Uterus (tissue), 2 donors: Measurements from ENCODE around the gene MMEL1.

Experiments used
- POLR2A ChIP-seq, 2 donors: fragments of 450-650 bp; IDR thresholded peaks; one replicate each; pipeline ENCODE4 v1.6.1; 2016; ENCODE audit warnings: antibody characterized with exemption in 2 of 2, mild to moderate bottlenecking in 1 of 2, moderate library complexity in 1 of 2
- TF ChIP-seq, protein P1 (sequence below), 4 experiments: fragments of 200-600 bp in 2 of 4; fragments of 450-650 bp in 2 of 4; sonication (generic) in 2 of 4; IDR thresholded peaks; one replicate each; pipeline ENCODE4 v1.5.1; 2016 to 2019; ENCODE audit warnings: antibody characterized with exemption in 4 of 4, mild to moderate bottlenecking in 2 of 4, moderate library complexity in 1 of 4

DNA sequence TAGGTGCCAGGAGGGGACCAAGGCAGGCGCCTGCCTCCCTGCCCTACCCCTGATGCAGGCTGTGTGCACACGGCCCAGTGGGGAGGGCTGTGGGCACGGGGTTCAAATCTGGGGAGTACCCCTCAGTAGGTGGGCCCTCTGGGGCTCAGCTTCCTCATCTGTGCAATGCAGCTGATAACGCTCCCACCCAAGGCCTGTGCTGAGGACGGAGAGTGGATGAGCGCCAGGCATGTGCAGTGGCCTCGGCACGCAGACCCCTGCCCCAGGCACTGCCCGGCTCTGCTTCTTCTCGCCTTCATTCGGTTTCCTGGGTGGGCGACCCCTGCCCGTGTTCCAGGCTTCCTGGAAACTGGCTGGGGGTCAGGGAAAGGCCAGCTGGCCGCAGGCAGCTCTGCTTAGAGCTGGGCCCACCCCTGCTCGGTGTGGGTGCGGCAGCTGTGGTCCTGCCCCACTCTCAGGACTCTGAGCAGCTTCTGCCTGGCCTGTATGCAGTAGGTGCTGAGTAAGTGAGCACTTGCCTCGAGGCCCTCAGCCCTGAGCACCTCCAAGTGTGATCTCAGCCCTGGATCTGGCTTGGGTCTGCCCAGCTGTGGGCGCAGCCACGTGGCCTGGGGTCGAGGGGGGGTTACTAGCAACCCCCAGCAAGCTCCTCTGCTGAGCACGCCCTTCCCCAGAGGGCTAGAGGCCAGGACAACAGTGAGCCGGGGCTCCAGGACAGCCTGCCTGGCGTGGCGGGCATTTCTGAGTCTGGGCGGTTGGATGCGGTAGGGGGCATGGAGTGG, 88.5 kb downstream of the MMEL1 start:
- TF ChIP-seq POLR2A (IDR thresholded peaks at IDR 0.05): no peak
- TF ChIP-seq, protein P1, sequence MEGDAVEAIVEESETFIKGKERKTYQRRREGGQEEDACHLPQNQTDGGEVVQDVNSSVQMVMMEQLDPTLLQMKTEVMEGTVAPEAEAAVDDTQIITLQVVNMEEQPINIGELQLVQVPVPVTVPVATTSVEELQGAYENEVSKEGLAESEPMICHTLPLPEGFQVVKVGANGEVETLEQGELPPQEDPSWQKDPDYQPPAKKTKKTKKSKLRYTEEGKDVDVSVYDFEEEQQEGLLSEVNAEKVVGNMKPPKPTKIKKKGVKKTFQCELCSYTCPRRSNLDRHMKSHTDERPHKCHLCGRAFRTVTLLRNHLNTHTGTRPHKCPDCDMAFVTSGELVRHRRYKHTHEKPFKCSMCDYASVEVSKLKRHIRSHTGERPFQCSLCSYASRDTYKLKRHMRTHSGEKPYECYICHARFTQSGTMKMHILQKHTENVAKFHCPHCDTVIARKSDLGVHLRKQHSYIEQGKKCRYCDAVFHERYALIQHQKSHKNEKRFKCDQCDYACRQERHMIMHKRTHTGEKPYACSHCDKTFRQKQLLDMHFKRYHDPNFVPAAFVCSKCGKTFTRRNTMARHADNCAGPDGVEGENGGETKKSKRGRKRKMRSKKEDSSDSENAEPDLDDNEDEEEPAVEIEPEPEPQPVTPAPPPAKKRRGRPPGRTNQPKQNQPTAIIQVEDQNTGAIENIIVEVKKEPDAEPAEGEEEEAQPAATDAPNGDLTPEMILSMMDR (IDR thresholded peaks at IDR 0.05): no peak
